Aorta (tissue), 5 donors: Measurements from ENCODE around the gene SLC6A6. TPM values are rescaled to one million over a fixed set of nuclear protein-coding genes. Genes with fewer than 3 reads are reported as not detected.

ENCODE experiments used
- ATAC-seq: fragments of 200-7000 bp; cut with Tn5 transposase; one replicate; pipeline ENCODE4 v1.9.1; 2022; ENCODE audit warnings: moderate library complexity; ENCODE audit not compliant: low FRiP score
- DNase-seq, 2 donors: peaks; one replicate each; pipeline ENCODE4 v3.0.0-alpha.2; 2020
- H3K27ac ChIP-seq, 2 donors: one replicate each; pipeline ENCODE4 v1.5.1; 2013; ENCODE audit warnings: low read length in 2 of 2, mild to moderate bottlenecking in 2 of 2, moderate library complexity in 2 of 2, control low read depth in 1 of 2, inconsistent platforms in 1 of 2, low read depth in 1 of 2
- H3K27me3 ChIP-seq, 2 donors: one replicate each; pipeline ENCODE4 v1.6.1; 2013; ENCODE audit warnings: control low read depth in 1 of 2, low read length in 1 of 2, mild to moderate bottlenecking in 1 of 2, moderate library complexity in 1 of 2; ENCODE audit not compliant: insufficient read depth in 2 of 2, control insufficient read depth in 1 of 2
- H3K36me3 ChIP-seq, 2 donors: one replicate each; pipeline ENCODE4 v1.6.1; 2013; ENCODE audit warnings: control low read depth in 1 of 2, low read length in 1 of 2, mild to moderate bottlenecking in 1 of 2; ENCODE audit not compliant: insufficient read depth in 2 of 2, control insufficient read depth in 1 of 2
- H3K4me1 ChIP-seq, 2 donors: one replicate each; pipeline ENCODE4 v1.6.1; 2013; ENCODE audit warnings: low read length in 2 of 2, control low read depth in 1 of 2, mild to moderate bottlenecking in 1 of 2, moderate library complexity in 1 of 2; ENCODE audit not compliant: insufficient read depth in 2 of 2, control insufficient read depth in 1 of 2
- H3K4me3 ChIP-seq, 2 donors: one replicate each; pipeline ENCODE4 v1.5.1; 2013; ENCODE audit warnings: low read length in 2 of 2, control low read depth in 1 of 2, mild to moderate bottlenecking in 1 of 2
- H3K9me3 ChIP-seq: one replicate; pipeline ENCODE4 v1.6.1; 2013; ENCODE audit warnings: mild to moderate bottlenecking, low read length; ENCODE audit not compliant: control insufficient read depth
- WGBS, 2 donors: extraction: QIAGEN DNeasy Blood & Tissue Kit; methylation state at CpG; one replicate each; pipeline ENCODE4 v1.1.7; 2013; 5-methylcytosine and 5-hydroxymethylcytosine counted together
- intact Hi-C, 2 donors: fragments of 100-400 bp; cut with DNase I; formaldehyde crosslinking; loops; one replicate each; pipeline versions ENCODE4 v1.14.2 to v1.15.0; 2022
- polyA plus RNA-seq, 2 donors: library from polyadenylated mRNA; stranded (reverse); fragments of 200-250 nt; gene quantifications; one replicate each; pipeline ENCODE4 v1.2.3, GENCODE V29; 2013
- total RNA-seq, 2 donors: library from RNA; stranded (reverse); fragmentation: NEBNext Ultra II Directional; extraction: Animal tissue kit (Norgen Biotek cat#: 25700); gene quantifications; one replicate each; pipeline ENCODE4 v1.2.1, GENCODE V29; 2021
- donor health status: healthy with polysubstance abuse.
- donor health status: Bipolar disorder and iron deficiency.
- donor health status: DM: no; HTN: no; CAD: no.
- donor health status: DM: no; HTN: no; CAD: no.
- donor health status: DM: yes; HTN: yes; CAD: no.

The SLC6A6 gene
- total and polyA plus RNA-seq, 4 donors = 5.3 to 62.2 (median 21.3) TPM

- no peak overlapping the region for H3K27ac ChIP-seq
- ATAC-seq (no peak), DNase-seq (no peak)
- H3K4me1 ChIP-seq = no peaks in the 10 kb centered on the region
- intact Hi-C loops = no loop called here
- H3K27me3 ChIP-seq = no peaks in the 10 kb centered on the region
- no peaks in the 10 kb centered on the region for H3K9me3 ChIP-seq
- 95 to 96% methylated on average over 5 of the region's 5 CpGs for WGBS, 2 donors
- H3K36me3 ChIP-seq = no peaks in the 10 kb centered on the region
- H3K4me3 ChIP-seq = no peak overlapping the region
These were observed 23.9 kb downstream of the SLC6A6 start for GRCh38 chr3:14426305-14426620.

DNA sequence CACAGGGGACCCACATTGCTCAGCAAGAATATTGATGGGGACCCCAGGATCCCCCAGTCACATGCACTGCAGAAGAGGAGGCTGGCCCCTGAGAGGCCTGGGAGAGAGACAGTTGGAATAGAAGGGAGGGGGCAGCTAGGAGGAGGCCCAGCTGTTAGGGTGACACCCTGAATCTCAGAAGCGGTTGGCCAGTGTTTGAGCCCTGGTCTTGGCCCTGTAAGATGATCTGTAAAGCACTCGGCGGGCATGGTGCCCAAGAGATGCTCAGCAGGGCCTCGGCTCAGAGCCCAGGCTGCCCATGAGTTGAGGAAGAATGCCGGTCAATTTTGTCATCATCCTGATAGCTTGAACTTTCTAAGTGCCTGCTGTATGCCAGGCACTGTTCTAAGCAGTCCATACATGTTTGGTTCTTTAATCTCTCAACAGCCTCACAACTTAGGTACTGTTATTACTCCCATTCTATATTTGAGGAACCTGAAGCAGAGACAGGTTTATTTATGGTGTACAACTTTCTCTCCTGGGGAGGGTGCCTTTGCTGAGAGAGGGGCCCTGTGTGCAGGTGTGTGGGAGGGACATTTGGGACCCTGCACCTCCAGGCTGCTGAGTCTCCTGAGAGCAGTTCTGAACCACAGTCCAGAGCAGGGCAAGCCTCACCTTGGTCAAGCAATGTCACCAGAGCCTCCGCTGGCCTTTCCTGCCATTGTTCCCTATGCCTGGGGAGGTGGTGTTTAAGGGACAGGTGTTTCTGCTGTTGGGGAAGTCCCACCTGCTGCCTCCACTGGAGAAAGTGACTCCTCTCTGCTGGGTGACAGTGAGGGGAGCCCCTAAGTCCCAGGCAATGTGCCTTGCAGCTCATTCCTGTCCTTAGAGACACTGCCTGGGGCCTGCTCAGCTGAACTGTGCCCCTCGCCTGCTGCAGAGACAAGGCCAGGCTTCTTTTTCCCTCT, 26.0 kb downstream of the SLC6A6 start:
- Histone ChIP-seq H3K4me1 (no peaks in the 10 kb centered on the region), H3K27me3 (no peaks in the 10 kb centered on the region), H3K9me3 (no peaks in the 10 kb centered on the region), H3K4me3 (no peak overlapping the region), H3K36me3 (no peaks in the 10 kb centered on the region), H3K27ac (no peak overlapping the region)
- ATAC-seq = no peak
- intact Hi-C loops = no loop called here
- DNase-seq = no peak
- WGBS, 2 donors = 96 to 98% methylated on average over 7 of the region's 7 CpGs

- Histone ChIP-seq H3K4me3 (no peak overlapping the region), H3K9me3 (no peaks in the 10 kb centered on the region), H3K4me1 (no peaks in the 10 kb centered on the region), H3K36me3 (no peaks in the 10 kb centered on the region), H3K27ac (no peak overlapping the region), H3K27me3 (no peaks in the 10 kb centered on the region)
- peak in 1 of 2 donors; percentile 76 for DNase-seq
- intact Hi-C loops = no loop called here
- no peak for ATAC-seq
- 92 to 96% methylated on average over 5 of the region's 5 CpGs for WGBS, 2 donors
These were observed 26.8 kb downstream of the SLC6A6 start for GRCh38 chr3:14429237-14429636.

DNA sequence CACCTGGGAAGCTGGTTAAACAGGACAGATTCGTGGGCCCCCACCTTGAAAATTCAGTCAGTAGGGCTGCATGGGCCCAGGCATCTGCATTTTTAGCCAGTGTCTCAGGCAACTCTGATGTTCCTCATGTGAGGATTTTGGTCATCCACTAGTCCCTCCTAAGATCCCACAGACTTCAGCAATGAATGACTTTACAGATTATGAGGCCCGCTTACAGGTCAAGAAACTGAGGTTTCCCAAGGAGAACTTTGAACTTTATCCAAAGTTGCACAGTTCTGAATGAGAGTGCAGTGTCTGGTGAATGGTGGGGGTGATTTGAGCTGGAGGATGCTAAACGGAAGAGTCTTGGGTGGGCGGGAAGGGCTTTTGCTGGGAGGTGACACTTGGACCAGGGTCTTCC, 27.2 kb downstream of the SLC6A6 start:
- Histone ChIP-seq H3K27ac (no peak overlapping the region), H3K9me3 (no peaks in the 10 kb centered on the region), H3K36me3 (no peaks in the 10 kb centered on the region), H3K4me1 (no peaks in the 10 kb centered on the region), H3K27me3 (no peaks in the 10 kb centered on the region), H3K4me3 (no peak overlapping the region)
- ATAC-seq (no peak), DNase-seq (no peak)
- 95 to 100% methylated on average over 4 of the region's 4 CpGs for WGBS, 2 donors
- intact Hi-C loops = no loop called here

GRCh38 chr3:14430053-14430452, 27.6 kb downstream of the SLC6A6 start:
- no peaks in the 10 kb centered on the region for H3K4me1 ChIP-seq
- H3K9me3 ChIP-seq = no peaks in the 10 kb centered on the region
- H3K27ac ChIP-seq = no peak overlapping the region
- DNase-seq (no peak), ATAC-seq (no peak)
- H3K4me3 ChIP-seq = no peak overlapping the region
- H3K27me3 ChIP-seq = no peaks in the 10 kb centered on the region
- H3K36me3 ChIP-seq = no peaks in the 10 kb centered on the region
- intact Hi-C loops = no loop called here
- WGBS, 2 donors = 94 to 95% methylated on average over 5 of the region's 5 CpGs

DNA sequence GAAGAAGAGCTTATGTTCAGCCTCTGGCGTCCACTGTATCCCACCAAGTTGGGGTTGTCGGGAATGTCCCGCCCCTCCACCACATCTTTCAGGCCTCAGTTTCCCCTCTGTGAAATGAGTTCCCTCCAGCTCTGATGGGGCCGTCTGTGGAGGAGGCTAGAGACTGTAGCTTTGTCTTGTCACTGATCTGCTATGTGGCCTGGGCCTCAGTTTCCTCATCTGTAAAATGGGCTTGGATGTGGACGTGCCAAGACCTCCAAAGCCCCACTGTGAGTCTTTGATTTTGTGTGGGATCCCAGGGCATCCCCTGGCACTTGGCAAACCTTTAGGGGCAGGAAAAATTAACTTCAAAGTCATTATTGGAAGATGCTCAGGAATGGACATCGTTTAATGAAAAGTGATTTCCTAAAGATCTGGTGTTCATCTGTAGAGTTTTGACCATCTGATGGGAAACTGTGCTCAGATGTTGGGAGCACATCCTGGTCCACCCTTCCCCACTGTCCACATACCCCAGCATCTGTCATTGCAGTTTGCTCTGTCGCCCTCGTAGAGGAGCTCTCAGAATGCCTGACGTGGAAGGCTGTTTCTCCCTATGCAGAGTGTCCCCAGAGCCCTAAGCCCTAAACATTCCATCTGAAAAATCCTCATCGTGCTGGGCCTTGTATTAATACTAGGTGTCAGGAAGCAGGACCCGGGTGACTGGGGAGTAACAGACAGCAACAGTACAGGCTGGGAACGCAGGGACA, 28.5 kb downstream of the SLC6A6 start:
- DNase-seq (no peak), ATAC-seq (no peak)
- H3K36me3 ChIP-seq = no peaks in the 10 kb centered on the region
- H3K4me3 ChIP-seq = no peak overlapping the region
- no peaks in the 10 kb centered on the region for H3K27me3 ChIP-seq
- H3K9me3 ChIP-seq = no peaks in the 10 kb centered on the region
- intact Hi-C loops = no loop called here
- peak overlapping the region in 1 of 2 donors; percentile 11 for H3K27ac ChIP-seq
- 86 to 89% methylated on average over 12 of the region's 12 CpGs for WGBS, 2 donors
- H3K4me1 ChIP-seq = no peaks in the 10 kb centered on the region

- DNase-seq (no peak), ATAC-seq (peak; percentile 1)
- intact Hi-C loops = no loop called here
- Histone ChIP-seq H3K4me3 (no peak overlapping the region), H3K27me3 (no peaks in the 10 kb centered on the region), H3K9me3 (no peaks in the 10 kb centered on the region), H3K36me3 (no peaks in the 10 kb centered on the region), H3K27ac (peak overlapping the region in 1 of 2 donors; percentile 11), H3K4me1 (no peaks in the 10 kb centered on the region)
- 87 to 91% methylated on average over 10 of the region's 10 CpGs for WGBS, 2 donors
These were observed 29.1 kb downstream of the SLC6A6 start for GRCh38 chr3:14431452-14431916.

GRCh38 chr3:14431917-14432834, 29.8 kb downstream of the SLC6A6 start:
- intact Hi-C loops = loop anchor here in 1 of 2 donors (2.0 kb wide), 1 partner anchor 29 kb away; the partner anchor contains the start of gene SLC6A6
- Histone ChIP-seq H3K27ac (peak overlapping the region in 1 of 2 donors; percentile 35), H3K4me3 (no peak overlapping the region), H3K27me3 (no peaks in the 10 kb centered on the region), H3K4me1 (no peaks in the 10 kb centered on the region), H3K36me3 (no peaks in the 10 kb centered on the region), H3K9me3 (no peaks in the 10 kb centered on the region)
- 36 to 39% methylated on average over 14 of the region's 14 CpGs for WGBS, 2 donors
- DNase-seq (peak; percentile 95 to 97), ATAC-seq (peak; percentile 91)
